ENCODE measurements around the gene PANK4.

DNA sequence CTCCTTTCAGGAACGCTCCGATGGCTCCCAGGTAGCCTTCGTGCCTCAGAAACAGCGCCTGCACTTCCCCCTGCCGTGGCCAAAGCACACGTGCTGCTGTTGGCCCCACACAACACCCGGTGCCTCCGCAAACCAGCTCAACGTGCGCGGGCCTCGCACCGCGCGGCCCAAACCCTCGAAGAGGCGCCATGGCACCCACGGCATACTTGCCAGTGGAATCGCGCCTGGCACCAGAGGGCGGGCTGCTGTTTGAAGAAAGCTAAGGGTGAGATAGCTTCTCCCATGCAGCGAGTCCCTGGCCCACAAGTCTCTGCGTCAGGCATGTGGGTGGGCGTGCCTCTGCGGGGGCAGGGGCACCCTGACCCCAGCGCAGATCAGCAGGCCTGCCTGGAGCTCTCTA, 7.9 kb downstream of the PANK4 start:
- TF ChIP-seq, protein P1, sequence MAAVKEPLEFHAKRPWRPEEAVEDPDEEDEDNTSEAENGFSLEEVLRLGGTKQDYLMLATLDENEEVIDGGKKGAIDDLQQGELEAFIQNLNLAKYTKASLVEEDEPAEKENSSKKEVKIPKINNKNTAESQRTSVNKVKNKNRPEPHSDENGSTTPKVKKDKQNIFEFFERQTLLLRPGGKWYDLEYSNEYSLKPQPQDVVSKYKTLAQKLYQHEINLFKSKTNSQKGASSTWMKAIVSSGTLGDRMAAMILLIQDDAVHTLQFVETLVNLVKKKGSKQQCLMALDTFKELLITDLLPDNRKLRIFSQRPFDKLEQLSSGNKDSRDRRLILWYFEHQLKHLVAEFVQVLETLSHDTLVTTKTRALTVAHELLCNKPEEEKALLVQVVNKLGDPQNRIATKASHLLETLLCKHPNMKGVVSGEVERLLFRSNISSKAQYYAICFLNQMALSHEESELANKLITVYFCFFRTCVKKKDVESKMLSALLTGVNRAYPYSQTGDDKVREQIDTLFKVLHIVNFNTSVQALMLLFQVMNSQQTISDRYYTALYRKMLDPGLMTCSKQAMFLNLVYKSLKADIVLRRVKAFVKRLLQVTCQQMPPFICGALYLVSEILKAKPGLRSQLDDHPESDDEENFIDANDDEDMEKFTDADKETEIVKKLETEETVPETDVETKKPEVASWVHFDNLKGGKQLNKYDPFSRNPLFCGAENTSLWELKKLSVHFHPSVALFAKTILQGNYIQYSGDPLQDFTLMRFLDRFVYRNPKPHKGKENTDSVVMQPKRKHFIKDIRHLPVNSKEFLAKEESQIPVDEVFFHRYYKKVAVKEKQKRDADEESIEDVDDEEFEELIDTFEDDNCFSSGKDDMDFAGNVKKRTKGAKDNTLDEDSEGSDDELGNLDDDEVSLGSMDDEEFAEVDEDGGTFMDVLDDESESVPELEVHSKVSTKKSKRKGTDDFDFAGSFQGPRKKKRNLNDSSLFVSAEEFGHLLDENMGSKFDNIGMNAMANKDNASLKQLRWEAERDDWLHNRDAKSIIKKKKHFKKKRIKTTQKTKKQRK (IDR thresholded peaks at IDR 0.05; ENCODE audit: low read depth, low read length), result no peak
- TF ChIP-seq, protein P2, sequence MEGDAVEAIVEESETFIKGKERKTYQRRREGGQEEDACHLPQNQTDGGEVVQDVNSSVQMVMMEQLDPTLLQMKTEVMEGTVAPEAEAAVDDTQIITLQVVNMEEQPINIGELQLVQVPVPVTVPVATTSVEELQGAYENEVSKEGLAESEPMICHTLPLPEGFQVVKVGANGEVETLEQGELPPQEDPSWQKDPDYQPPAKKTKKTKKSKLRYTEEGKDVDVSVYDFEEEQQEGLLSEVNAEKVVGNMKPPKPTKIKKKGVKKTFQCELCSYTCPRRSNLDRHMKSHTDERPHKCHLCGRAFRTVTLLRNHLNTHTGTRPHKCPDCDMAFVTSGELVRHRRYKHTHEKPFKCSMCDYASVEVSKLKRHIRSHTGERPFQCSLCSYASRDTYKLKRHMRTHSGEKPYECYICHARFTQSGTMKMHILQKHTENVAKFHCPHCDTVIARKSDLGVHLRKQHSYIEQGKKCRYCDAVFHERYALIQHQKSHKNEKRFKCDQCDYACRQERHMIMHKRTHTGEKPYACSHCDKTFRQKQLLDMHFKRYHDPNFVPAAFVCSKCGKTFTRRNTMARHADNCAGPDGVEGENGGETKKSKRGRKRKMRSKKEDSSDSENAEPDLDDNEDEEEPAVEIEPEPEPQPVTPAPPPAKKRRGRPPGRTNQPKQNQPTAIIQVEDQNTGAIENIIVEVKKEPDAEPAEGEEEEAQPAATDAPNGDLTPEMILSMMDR (IDR thresholded peaks at IDR 0.05 in 2 of 3, conservative IDR thresholded peaks at IDR 0.05 in 1 of 3; ENCODE audit: control insufficient read depth in 2 of 3, extremely low read depth in 1 of 3, insufficient read depth in 1 of 3, low read depth in 3 of 3, low read length in 3 of 3), result no peak
- no peak for TF ChIP-seq BACH1 (IDR thresholded peaks at IDR 0.05; ENCODE audit: borderline replicate concordance)

All from GM12878 (cell line).